OCI-LY7 (cell line): ENCODE data around the gene CNPY1. TPM values are rescaled to one million over a fixed set of nuclear protein-coding genes. Genes with fewer than 3 reads are reported as not detected.
A peak's percentile ranks its signal among the peaks of the same experiment; 100 is the strongest.

ENCODE experiments used
- BruUV-seq: library from RNA; stranded (reverse); fragments of 400-500 nt; replicated peaks from 2 replicates; lab custom pipeline; 2021; lab: Mats Ljungman, UMichigan
- CTCF ChIA-PET: fragments of 300-600 bp; sonication (Branson Sonifier 250); formaldehyde crosslinking; loops from one replicate; lab custom pipeline; 2022; ENCODE audit warnings: antibody characterized with exemption; ENCODE audit not compliant: unreplicated experiment; lab: Charles Lee
- POLR2A ChIA-PET: fragments of 300-600 bp; sonication (Branson Sonifier 250); formaldehyde crosslinking; loops from one replicate; lab custom pipeline; 2022; ENCODE audit warnings: antibody characterized with exemption; lab: Charles Lee
- DNase-seq: peaks from one replicate; pipeline ENCODE4 v3.0.0-alpha.2; 2015; ENCODE audit warnings: low spot score
- H2AFZ ChIP-seq: fragments of 200-600 bp; sonication (generic), shearing (Covaris generic); 2 replicates; pipeline ENCODE4 v1.6.1; 2014; ENCODE audit warnings: mild to moderate bottlenecking, antibody characterized with exemption, low read length, moderate library complexity
- H3K27ac ChIP-seq: fragments of 200-600 bp; sonication (generic); 2 replicates; pipeline ENCODE4 v1.5.1; 2014; ENCODE audit warnings: mixed run types, low read depth, mild to moderate bottlenecking, moderate library complexity, low read length, inconsistent platforms; ENCODE audit not compliant: poor library complexity, severe bottlenecking
- H3K36me3 ChIP-seq: fragments of 200-600 bp; sonication (generic); 2 replicates; pipeline ENCODE4 v1.6.1; 2014; ENCODE audit warnings: mild to moderate bottlenecking, antibody characterized with exemption, low read length, moderate library complexity, mixed read lengths; ENCODE audit not compliant: insufficient read depth
- H3K4me1 ChIP-seq: fragments of 200-600 bp; sonication (generic); 2 replicates; pipeline ENCODE4 v1.5.1; 2014; ENCODE audit warnings: mild to moderate bottlenecking, low read length; ENCODE audit not compliant: insufficient read depth, poor library complexity, severe bottlenecking
- H3K4me2 ChIP-seq: fragments of 200-600 bp; sonication (generic); 2 replicates; pipeline ENCODE4 v1.6.1; 2014; ENCODE audit warnings: mild to moderate bottlenecking, low read length
- H3K4me3 ChIP-seq: fragments of 200-600 bp; sonication (generic); 2 replicates; pipeline ENCODE4 v1.5.1; 2014; ENCODE audit warnings: mild to moderate bottlenecking, low read depth, low read length; ENCODE audit not compliant: poor library complexity, severe bottlenecking
- H3K79me2 ChIP-seq: fragments of 200-600 bp; sonication (generic); 2 replicates; pipeline ENCODE4 v1.6.1; 2016; ENCODE audit warnings: low read depth, mild to moderate bottlenecking, low read length, moderate library complexity, mixed read lengths; ENCODE audit not compliant: insufficient read depth
- H3K9me2 ChIP-seq: fragments of 200-600 bp; sonication (generic); 2 replicates; pipeline ENCODE4 v1.6.1; 2016; ENCODE audit warnings: mild to moderate bottlenecking, low read length, mixed read lengths; ENCODE audit not compliant: insufficient read depth
- H3K9me3 ChIP-seq: fragments of 200-600 bp; sonication (generic); 2 replicates; pipeline ENCODE4 v1.6.1; 2014; ENCODE audit warnings: mild to moderate bottlenecking, mixed run types, low read length, mixed read lengths
- H4K20me1 ChIP-seq: fragments of 200-600 bp; sonication (generic); 2 replicates; pipeline ENCODE4 v1.6.1; 2014; ENCODE audit warnings: mild to moderate bottlenecking, antibody characterized with exemption, low read length, moderate library complexity, mixed read lengths; ENCODE audit not compliant: insufficient read depth
- EZH2phosphoT487 ChIP-seq: fragments of 200-600 bp; sonication (generic); IDR thresholded peaks from 2 replicates; pipeline ENCODE4 v1.6.1; 2018; ENCODE audit warnings: low read depth, borderline replicate concordance, mild to moderate bottlenecking, mixed run types, antibody characterized with exemption, low read length, moderate library complexity, mixed read lengths
- intact Hi-C: fragments of 100-400 bp; cut with micrococcal nuclease; formaldehyde crosslinking; loops from one replicate; pipeline ENCODE4 v1.10.0; 2022; ENCODE audit not compliant: unreplicated experiment
- total RNA-seq, 2 experiments: library from RNA; depleted of rRNA in 1 of 2; stranded (reverse); fragments of >200 nt in 1 of 2; shearing (Covaris generic) in 1 of 2; gene quantifications; 2 replicates each; pipeline ENCODE4 v1.2.3, GENCODE V29; 2014 to 2022
- TF ChIP-seq, protein P1 (sequence below): fragments of 200-600 bp; sonication (generic); conservative IDR thresholded peaks from 2 replicates; pipeline ENCODE4 v1.5.1; 2014; ENCODE audit warnings: mild to moderate bottlenecking, antibody characterized with exemption, low read length, moderate library complexity, mixed read lengths

Gene CNPY1
- total RNA-seq, 2 experiments from 2014 or later, result not detected

GRCh38 chr7:155576416-155576815 lies 30.1 kb upstream of the CNPY1 start:
- Histone ChIP-seq H3K79me2 (no peaks in the 10 kb centered on the region), H4K20me1 (no peaks in the 10 kb centered on the region), H3K4me2 (peak overlapping the region; percentile 41; the same call in 1 of the 2 replicates), H3K9me2 (no peaks in the 10 kb centered on the region), H3K36me3 (no peaks in the 10 kb centered on the region), H3K4me3 (no peak overlapping the region), H3K4me1 (peaks cover 10% of the 10 kb centered on the region), H3K9me3 (no peaks in the 10 kb centered on the region), H3K27ac (no peak overlapping the region), H2AFZ (no peak overlapping the region)
- intact Hi-C loops, result no loop called here
- ChIA-PET CTCF (no interaction called here), POLR2A (interaction anchor here (0.6 kb wide), 1 partner anchor 213 kb away, joined by 3 read pairs; no protein-coding TSS in a partner anchor)
- TF ChIP-seq, protein P1, sequence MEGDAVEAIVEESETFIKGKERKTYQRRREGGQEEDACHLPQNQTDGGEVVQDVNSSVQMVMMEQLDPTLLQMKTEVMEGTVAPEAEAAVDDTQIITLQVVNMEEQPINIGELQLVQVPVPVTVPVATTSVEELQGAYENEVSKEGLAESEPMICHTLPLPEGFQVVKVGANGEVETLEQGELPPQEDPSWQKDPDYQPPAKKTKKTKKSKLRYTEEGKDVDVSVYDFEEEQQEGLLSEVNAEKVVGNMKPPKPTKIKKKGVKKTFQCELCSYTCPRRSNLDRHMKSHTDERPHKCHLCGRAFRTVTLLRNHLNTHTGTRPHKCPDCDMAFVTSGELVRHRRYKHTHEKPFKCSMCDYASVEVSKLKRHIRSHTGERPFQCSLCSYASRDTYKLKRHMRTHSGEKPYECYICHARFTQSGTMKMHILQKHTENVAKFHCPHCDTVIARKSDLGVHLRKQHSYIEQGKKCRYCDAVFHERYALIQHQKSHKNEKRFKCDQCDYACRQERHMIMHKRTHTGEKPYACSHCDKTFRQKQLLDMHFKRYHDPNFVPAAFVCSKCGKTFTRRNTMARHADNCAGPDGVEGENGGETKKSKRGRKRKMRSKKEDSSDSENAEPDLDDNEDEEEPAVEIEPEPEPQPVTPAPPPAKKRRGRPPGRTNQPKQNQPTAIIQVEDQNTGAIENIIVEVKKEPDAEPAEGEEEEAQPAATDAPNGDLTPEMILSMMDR, result no peak
- no peak for DNase-seq
- no TSS peak for BruUV-seq

GRCh38 chr7:155574556-155575290 lies 28.4 kb upstream of the CNPY1 start:
- no peak overlapping the region for H3K4me2 ChIP-seq
- intact Hi-C loops, result no loop called here
- BruUV-seq, result no TSS peak
- H2AFZ ChIP-seq, result no peak overlapping the region
- peaks cover 10% of the 10 kb centered on the region for H3K4me1 ChIP-seq
- no peak for DNase-seq
- no peaks in the 10 kb centered on the region for H4K20me1 ChIP-seq
- no peaks in the 10 kb centered on the region for H3K9me3 ChIP-seq
- TF ChIP-seq, protein P1, result no peak
- TF ChIP-seq EZH2phosphoT487, result no peak
- H3K79me2 ChIP-seq, result no peaks in the 10 kb centered on the region
- CTCF ChIA-PET, result no interaction called here
- H3K27ac ChIP-seq, result no peak overlapping the region
- no peaks in the 10 kb centered on the region for H3K9me2 ChIP-seq
- no peaks in the 10 kb centered on the region for H3K36me3 ChIP-seq
- POLR2A ChIA-PET, result interaction anchor here (0.6 kb wide), 1 partner anchor 134 kb away, joined by 3 read pairs; no protein-coding TSS in a partner anchor
- H3K4me3 ChIP-seq, result no peak overlapping the region
